ENCODE results near the gene C4B. TPM values are rescaled to one million over a fixed set of nuclear protein-coding genes. Genes with fewer than 3 reads are reported as not detected.
A peak's percentile ranks its signal among the peaks of the same experiment; 100 is the strongest.
"Not testable (repeated sequence)": the region's sequence is repeated elsewhere in the genome, so short reads cannot be mapped to it uniquely, and the experiment has no call there.

Gene C4B
- total RNA-seq (2014; rRNA removed) = 0.52 and 2.6 TPM in 2 replicates
- percentile 9 among the genes with signal in this experiment for Bru-seq, nascent RNA
- BruChase-seq, experiment 1, labeled RNA remaining after a 6-hour chase = percentile 15 among the genes with signal in this experiment
- percentile 11 among the genes with signal in this experiment for BruChase-seq, experiment 2, labeled RNA remaining after a 2-hour chase
- long read RNA-seq, partial matches to known transcripts = 2 of 3 reads
- long read RNA-seq, other reads (novel, unspliced or antisense) = 1 of 3 reads

GRCh38 chr6:32014547-32014946 is at the start of gene C4B:
Gene C4B (plus strand): TSS chr6:32014795. CDS start chr6:32014846, 51 bp downstream.
- H2AFZ ChIP-seq (ENCODE audit: low read length); H3K4me3 ChIP-seq (ENCODE audit: low read length); H3K36me3 ChIP-seq (ENCODE audit: low read depth, low read length); POLR2A ChIA-PET (ENCODE audit: unreplicated experiment); BruUV-seq (replicated peaks); H3K9ac ChIP-seq (ENCODE audit: low read length); H4K20me1 ChIP-seq (ENCODE audit: low read length); H3K27ac ChIP-seq (ENCODE audit: low read length); ATAC-seq; H3K9me2 ChIP-seq (replicated peaks; ENCODE audit: low read length); DNase-seq; H3K4me2 ChIP-seq (ENCODE audit: low read length); CTCF ChIA-PET; H3F3A ChIP-seq (ENCODE audit: low read length, unreplicated experiment); H3K79me2 ChIP-seq (ENCODE audit: low read length); intact Hi-C loops (cut with micrococcal nuclease); H3K27me3 ChIP-seq (ENCODE audit: low read length); H3K4me1 ChIP-seq (ENCODE audit: insufficient read depth, low read length); H3K9me3 ChIP-seq (ENCODE audit: low read length): not testable (repeated sequence)

- Histone ChIP-seq H3K27me3 (ENCODE audit: low read length) (no peaks in the 10 kb centered on the region), H3K79me2 (ENCODE audit: low read length) (peaks cover 11% of the 10 kb centered on the region), H3K27ac (ENCODE audit: low read length) (no peak overlapping the region), H3K9me2 (replicated peaks; ENCODE audit: low read length) (no peaks in the 10 kb centered on the region), H3K9me3 (ENCODE audit: low read length) (no peaks in the 10 kb centered on the region), H3K4me3 (ENCODE audit: low read length) (no peak overlapping the region), H3K36me3 (ENCODE audit: low read depth, low read length) (peaks cover 56% of the 10 kb centered on the region), H2AFZ (ENCODE audit: low read length) (no peak overlapping the region), H4K20me1 (ENCODE audit: low read length) (no peaks in the 10 kb centered on the region), H3F3A (ENCODE audit: low read length, unreplicated experiment) (no peaks in the 10 kb centered on the region), H3K9ac (ENCODE audit: low read length) (no peak overlapping the region), H3K4me1 (ENCODE audit: insufficient read depth, low read length) (0 out of 2 replicates have a peak, but pooled peaks cover 10% of the 10 kb centered on the region), H3K4me2 (ENCODE audit: low read length) (no peak overlapping the region)
- no peak for ATAC-seq
- CTCF ChIA-PET = no interaction called here
- TF ChIP-seq EZH2 (IDR thresholded peaks at IDR 0.05; ENCODE audit: low read length, unreplicated experiment) = no peak
- TF ChIP-seq EZH2phosphoT487 (IDR thresholded peaks at IDR 0.05; ENCODE audit: borderline replicate concordance, low read length) = no peak
- TF ChIP-seq CTCF (conservative IDR thresholded peaks at IDR 0.05; ENCODE audit: low read depth, low read length) = no peak
- POLR2A ChIA-PET (ENCODE audit: unreplicated experiment) = interaction anchor here (0.6 kb wide), 1 partner anchor 150 kb away, joined by 3 read pairs; the partner anchor contains the start of gene HSPA1A
- intact Hi-C loops (cut with micrococcal nuclease) = no loop called here
- BruUV-seq (replicated peaks) = no TSS peak
- no peak for DNase-seq
These were observed 48.9 kb upstream of the C4B start for GRCh38 chr6:31965700-31966099.

- Histone ChIP-seq H3K4me2 (ENCODE audit: low read length) (no peak overlapping the region), H3K79me2 (ENCODE audit: low read length) (peaks cover 19% of the 10 kb centered on the region), H3K27ac (ENCODE audit: low read length) (no peak overlapping the region), H3K36me3 (ENCODE audit: low read depth, low read length) (peaks cover 53% of the 10 kb centered on the region), H3K4me3 (ENCODE audit: low read length) (no peak overlapping the region), H3K9me3 (ENCODE audit: low read length) (no peaks in the 10 kb centered on the region), H3K9ac (ENCODE audit: low read length) (no peak overlapping the region), H3F3A (ENCODE audit: low read length, unreplicated experiment) (no peaks in the 10 kb centered on the region), H2AFZ (ENCODE audit: low read length) (no peak overlapping the region), H3K4me1 (ENCODE audit: insufficient read depth, low read length) (0 out of 2 replicates have a peak, but pooled peaks cover 13% of the 10 kb centered on the region), H4K20me1 (ENCODE audit: low read length) (no peaks in the 10 kb centered on the region), H3K27me3 (ENCODE audit: low read length) (no peaks in the 10 kb centered on the region), H3K9me2 (replicated peaks; ENCODE audit: low read length) (no peaks in the 10 kb centered on the region)
- intact Hi-C loops (cut with micrococcal nuclease) = no loop called here
- DNase-seq = no peak
- CTCF ChIA-PET = no interaction called here
- POLR2A ChIA-PET (ENCODE audit: unreplicated experiment) = no interaction called here
- BruUV-seq (replicated peaks) = no TSS peak
- no peak for ATAC-seq
- TF ChIP-seq EZH2 (IDR thresholded peaks at IDR 0.05; ENCODE audit: low read length, unreplicated experiment) (no peak), EZH2phosphoT487 (IDR thresholded peaks at IDR 0.05; ENCODE audit: borderline replicate concordance, low read length) (no peak), CTCF (conservative IDR thresholded peaks at IDR 0.05; ENCODE audit: low read depth, low read length) (no peak)
These were observed 48.1 kb upstream of the C4B start for GRCh38 chr6:31966506-31966905.
